ENCODE data around the gene SESN1. TPM values are rescaled to one million over a fixed set of nuclear protein-coding genes. Genes with fewer than 3 reads are reported as not detected.
A peak's percentile ranks its signal among the peaks of the same experiment; 100 is the strongest.

Gene SESN1
- total RNA-seq, 1 donor from 2014 or later, result 27.3 TPM

DNA sequence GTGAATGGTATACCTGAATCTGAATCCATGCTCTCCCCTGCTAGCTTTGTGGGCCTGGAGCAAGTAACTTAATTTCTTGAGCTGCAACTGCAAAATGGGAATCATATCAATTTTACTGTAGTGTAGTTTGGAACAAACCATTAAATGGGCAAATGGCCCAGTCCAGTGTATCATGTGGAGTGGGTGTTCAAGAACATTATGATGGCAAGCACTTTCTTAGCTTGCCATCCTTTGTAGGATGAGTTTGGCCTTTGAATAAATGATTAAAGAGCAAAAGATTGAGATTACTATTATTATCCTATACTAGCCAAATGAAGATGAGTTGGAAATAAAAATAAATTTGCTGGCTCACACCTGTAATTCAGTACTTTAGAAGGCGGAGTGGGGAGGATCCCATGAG, 120.4 kb downstream of the SESN1 start:
- Histone ChIP-seq H3K4me1 (ENCODE audit: insufficient read depth, low read length) (no peaks in the 10 kb centered on the region), H3K4me3 (ENCODE audit: insufficient read depth, low read depth, low read length) (no peak overlapping the region), H3K9ac (ENCODE audit: low read length) (no peak overlapping the region), H3K27me3 (ENCODE audit: insufficient read depth, low read length) (no peaks in the 10 kb centered on the region), H3K79me2 (ENCODE audit: insufficient read depth, low read length) (no peaks in the 10 kb centered on the region), H3K4me2 (ENCODE audit: low read length) (no peak overlapping the region), H3K9me3 (ENCODE audit: insufficient read depth, low read depth, low read length) (no peaks in the 10 kb centered on the region), H3K27ac (ENCODE audit: low read depth, low read length) (no peak overlapping the region), H4K20me1 (ENCODE audit: insufficient read depth, low read length) (no peaks in the 10 kb centered on the region), H2AFZ (ENCODE audit: low read depth, low read length) (no peak overlapping the region), H3K36me3 (ENCODE audit: insufficient read depth, low read length) (no peaks in the 10 kb centered on the region)
- Mint-ChIP-seq H3K27ac (ENCODE audit: unreplicated experiment) (no peak overlapping the region), H3K4me1 (ENCODE audit: low read depth, unreplicated experiment) (peaks cover 4% of the 10 kb centered on the region), H3K36me3 (ENCODE audit: low read depth, unreplicated experiment) (peaks cover 9% of the 10 kb centered on the region), H3K4me3 (ENCODE audit: unreplicated experiment) (no peak overlapping the region), H3K9me3 (ENCODE audit: unreplicated experiment) (peaks cover 17% of the 10 kb centered on the region), H3K27me3 (ENCODE audit: low read depth, unreplicated experiment) (peaks cover 1% of the 10 kb centered on the region)
- DNase-seq (ENCODE audit: low read depth) (no peak), FAIRE-seq (no peak)
- TF ChIP-seq, protein P1, sequence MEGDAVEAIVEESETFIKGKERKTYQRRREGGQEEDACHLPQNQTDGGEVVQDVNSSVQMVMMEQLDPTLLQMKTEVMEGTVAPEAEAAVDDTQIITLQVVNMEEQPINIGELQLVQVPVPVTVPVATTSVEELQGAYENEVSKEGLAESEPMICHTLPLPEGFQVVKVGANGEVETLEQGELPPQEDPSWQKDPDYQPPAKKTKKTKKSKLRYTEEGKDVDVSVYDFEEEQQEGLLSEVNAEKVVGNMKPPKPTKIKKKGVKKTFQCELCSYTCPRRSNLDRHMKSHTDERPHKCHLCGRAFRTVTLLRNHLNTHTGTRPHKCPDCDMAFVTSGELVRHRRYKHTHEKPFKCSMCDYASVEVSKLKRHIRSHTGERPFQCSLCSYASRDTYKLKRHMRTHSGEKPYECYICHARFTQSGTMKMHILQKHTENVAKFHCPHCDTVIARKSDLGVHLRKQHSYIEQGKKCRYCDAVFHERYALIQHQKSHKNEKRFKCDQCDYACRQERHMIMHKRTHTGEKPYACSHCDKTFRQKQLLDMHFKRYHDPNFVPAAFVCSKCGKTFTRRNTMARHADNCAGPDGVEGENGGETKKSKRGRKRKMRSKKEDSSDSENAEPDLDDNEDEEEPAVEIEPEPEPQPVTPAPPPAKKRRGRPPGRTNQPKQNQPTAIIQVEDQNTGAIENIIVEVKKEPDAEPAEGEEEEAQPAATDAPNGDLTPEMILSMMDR (IDR thresholded peaks at IDR 0.05; ENCODE audit: insufficient read depth, low read depth, low read length), result no peak
- no peak for TF ChIP-seq EZH2 (IDR thresholded peaks at IDR 0.05; ENCODE audit: insufficient read depth, low read length)

DNA sequence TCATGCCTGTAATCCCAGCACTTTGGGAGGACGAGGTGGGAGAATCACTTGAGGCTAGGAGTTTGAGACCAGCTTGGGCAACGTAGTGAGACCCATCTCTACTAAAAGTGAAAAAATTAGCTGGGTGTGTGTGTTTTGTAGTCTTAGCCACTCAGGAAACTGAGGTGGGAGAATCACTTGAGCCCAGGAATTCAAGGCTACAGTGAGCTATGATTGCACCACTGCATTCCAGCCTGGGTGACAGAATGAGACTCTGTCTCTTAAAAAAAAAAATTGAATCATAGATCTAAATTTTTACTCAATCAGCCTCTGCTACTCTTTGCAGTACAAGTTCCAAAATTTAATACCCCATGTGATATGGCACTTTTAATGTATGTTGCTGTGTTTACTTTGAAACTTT, 124.9 kb downstream of the SESN1 start:
- Histone ChIP-seq H3K4me3 (ENCODE audit: insufficient read depth, low read depth, low read length) (no peak overlapping the region), H3K79me2 (ENCODE audit: insufficient read depth, low read length) (no peaks in the 10 kb centered on the region), H4K20me1 (ENCODE audit: insufficient read depth, low read length) (no peaks in the 10 kb centered on the region), H3K4me1 (ENCODE audit: insufficient read depth, low read length) (peaks cover 5% of the 10 kb centered on the region), H3K27me3 (ENCODE audit: insufficient read depth, low read length) (no peaks in the 10 kb centered on the region), H3K9me3 (ENCODE audit: insufficient read depth, low read depth, low read length) (no peaks in the 10 kb centered on the region), H2AFZ (ENCODE audit: low read depth, low read length) (no peak overlapping the region), H3K27ac (ENCODE audit: low read depth, low read length) (no peak overlapping the region), H3K36me3 (ENCODE audit: insufficient read depth, low read length) (no peaks in the 10 kb centered on the region), H3K9ac (ENCODE audit: low read length) (no peak overlapping the region), H3K4me2 (ENCODE audit: low read length) (no peak overlapping the region)
- Mint-ChIP-seq H3K27me3 (ENCODE audit: low read depth, unreplicated experiment) (peaks cover 1% of the 10 kb centered on the region), H3K9me3 (ENCODE audit: unreplicated experiment) (no peaks in the 10 kb centered on the region), H3K36me3 (ENCODE audit: low read depth, unreplicated experiment) (no peaks in the 10 kb centered on the region), H3K4me3 (ENCODE audit: unreplicated experiment) (no peak overlapping the region), H3K27ac (ENCODE audit: unreplicated experiment) (peak overlapping the region; percentile 9), H3K4me1 (ENCODE audit: low read depth, unreplicated experiment) (peaks cover 20% of the 10 kb centered on the region)
- TF ChIP-seq, protein P1 (IDR thresholded peaks at IDR 0.05; ENCODE audit: insufficient read depth, low read depth, low read length), result no peak
- no peak for TF ChIP-seq EZH2 (IDR thresholded peaks at IDR 0.05; ENCODE audit: insufficient read depth, low read length)
- DNase-seq (ENCODE audit: low read depth), result no peak
- no peak for FAIRE-seq

DNA sequence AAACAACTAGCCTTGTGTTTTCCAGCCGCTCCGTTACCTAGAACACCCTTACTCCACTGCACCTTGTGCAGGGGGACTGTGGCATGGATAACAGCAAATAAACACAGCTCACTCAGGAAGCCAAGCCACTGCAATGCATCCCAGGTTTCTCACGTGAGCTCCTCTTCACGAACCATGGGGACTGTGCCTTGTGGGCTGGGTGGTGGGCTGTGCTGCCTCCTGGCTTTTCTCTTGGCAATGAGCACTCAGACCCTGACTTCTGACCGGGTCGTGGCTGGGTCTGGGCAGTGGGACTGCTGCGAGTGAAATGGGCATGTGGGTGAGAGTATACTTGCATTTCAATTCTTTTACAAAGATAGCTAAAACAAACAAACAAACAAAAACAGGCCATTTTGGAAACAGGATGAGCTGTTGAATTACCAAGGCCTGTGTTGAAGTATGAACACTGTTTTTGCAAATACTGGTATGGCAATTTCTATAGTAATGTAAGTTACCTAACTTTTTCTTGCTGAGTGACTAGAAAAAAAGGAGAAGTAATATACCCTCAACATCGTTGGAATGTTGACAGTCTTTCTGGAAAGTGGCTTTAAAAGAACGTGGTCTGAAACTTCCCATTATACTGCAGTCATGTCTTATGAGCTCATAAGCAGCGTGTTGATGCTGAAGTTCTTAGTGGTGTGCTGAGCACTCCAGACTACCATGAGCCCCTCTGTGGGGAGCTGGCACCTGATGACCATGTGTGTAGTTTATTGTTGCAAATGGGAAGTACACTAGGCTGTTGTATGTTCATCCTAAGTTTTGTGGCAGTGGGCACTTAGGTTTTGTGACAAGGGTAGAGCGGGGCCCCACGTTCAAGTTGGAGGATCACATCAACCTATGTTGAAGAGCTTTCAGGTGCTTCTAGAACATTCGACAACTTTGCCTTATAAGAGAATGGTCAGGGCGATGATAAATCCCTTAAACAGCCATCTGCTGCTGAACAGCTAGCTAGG, 126.0 kb downstream of the SESN1 start:
- no peak for TF ChIP-seq EZH2 (IDR thresholded peaks at IDR 0.05; ENCODE audit: insufficient read depth, low read length)
- TF ChIP-seq, protein P1 (IDR thresholded peaks at IDR 0.05; ENCODE audit: insufficient read depth, low read depth, low read length), result no peak

More for the DNA sequence above, 126.0 kb downstream of the SESN1 start:
- Histone ChIP-seq H3K4me1 (ENCODE audit: insufficient read depth, low read length) (peaks cover 5% of the 10 kb centered on the region), H3K79me2 (ENCODE audit: insufficient read depth, low read length) (no peaks in the 10 kb centered on the region), H3K4me2 (ENCODE audit: low read length) (no peak overlapping the region), H3K27me3 (ENCODE audit: insufficient read depth, low read length) (no peaks in the 10 kb centered on the region), H2AFZ (ENCODE audit: low read depth, low read length) (no peak overlapping the region), H3K4me3 (ENCODE audit: insufficient read depth, low read depth, low read length) (no peak overlapping the region), H3K9ac (ENCODE audit: low read length) (no peak overlapping the region), H3K36me3 (ENCODE audit: insufficient read depth, low read length) (no peaks in the 10 kb centered on the region), H3K27ac (ENCODE audit: low read depth, low read length) (no peak overlapping the region), H3K9me3 (ENCODE audit: insufficient read depth, low read depth, low read length) (no peaks in the 10 kb centered on the region), H4K20me1 (ENCODE audit: insufficient read depth, low read length) (no peaks in the 10 kb centered on the region)
- H3K9me3 Mint-ChIP-seq (ENCODE audit: unreplicated experiment), result no peaks in the 10 kb centered on the region
- DNase-seq (ENCODE audit: low read depth) (no peak), FAIRE-seq (no peak)
- peak overlapping the region; percentile 15 for H3K4me3 Mint-ChIP-seq (ENCODE audit: unreplicated experiment)
- peak overlapping the region; percentile 77 for H3K27ac Mint-ChIP-seq (ENCODE audit: unreplicated experiment)
- H3K4me1 Mint-ChIP-seq (ENCODE audit: low read depth, unreplicated experiment), result peaks cover 20% of the 10 kb centered on the region
- H3K36me3 Mint-ChIP-seq (ENCODE audit: low read depth, unreplicated experiment), result no peaks in the 10 kb centered on the region
- peaks cover 1% of the 10 kb centered on the region for H3K27me3 Mint-ChIP-seq (ENCODE audit: low read depth, unreplicated experiment)

Data from astrocyte (in vitro differentiated cells and primary cell).